SK-N-SH (cell line): ENCODE measurements around the gene PPP6R2.

ENCODE experiments used
- CTCF ChIP-seq: fragments of 200-600 bp; sonication (generic); IDR thresholded peaks from 2 replicates; pipeline ENCODE4 v1.6.1; 2017; ENCODE audit warnings: antibody characterized with exemption, mild to moderate bottlenecking, moderate library complexity
- EZH2phosphoT487 ChIP-seq: fragments of 200-600 bp; sonication (generic); IDR thresholded peaks from 2 replicates; pipeline ENCODE4 v1.6.1; 2017; ENCODE audit warnings: low read depth, mixed run types, mild to moderate bottlenecking, antibody characterized with exemption, moderate library complexity, borderline replicate concordance
- GABPA ChIP-seq: IDR thresholded peaks from 2 replicates; pipeline ENCODE4 v1.4.0; 2012; ENCODE audit warnings: low read depth, mild to moderate bottlenecking
- JUND ChIP-seq: IDR thresholded peaks from 2 replicates; pipeline ENCODE4 v1.4.0; 2012
- MAX ChIP-seq: IDR thresholded peaks from 2 replicates; pipeline ENCODE4 v1.4.0; 2012; ENCODE audit warnings: low read depth
- PBX3 ChIP-seq: IDR thresholded peaks from 2 replicates; pipeline ENCODE4; 2012
- POLR2AphosphoS5 ChIP-seq: IDR thresholded peaks from 2 replicates; pipeline ENCODE4 v1.6.1; 2012; ENCODE audit warnings: low read depth, low read length
- RAD21 ChIP-seq: IDR thresholded peaks from 2 replicates; pipeline ENCODE4 v1.6.1; 2012; ENCODE audit warnings: mild to moderate bottlenecking, low read length
- RCOR1 ChIP-seq: fragments of 150-350 bp; IDR thresholded peaks from 2 replicates; pipeline ENCODE4 v1.6.1; 2017; ENCODE audit warnings: antibody characterized with exemption, low read length
- REST ChIP-seq: IDR thresholded peaks from 2 replicates; pipeline ENCODE4 v1.6.1; 2012; ENCODE audit warnings: mild to moderate bottlenecking, low read depth, low read length, moderate library complexity
- TAF1 ChIP-seq: IDR thresholded peaks from 2 replicates; pipeline ENCODE4 v1.6.1; 2012; ENCODE audit warnings: low read depth, mild to moderate bottlenecking, low read length, moderate library complexity, borderline replicate concordance
- TCF12 ChIP-seq: IDR thresholded peaks from 2 replicates; pipeline ENCODE4 v1.4.0; 2012
- USF2 ChIP-seq: fragments of 150-350 bp; IDR thresholded peaks from 2 replicates; pipeline ENCODE4 v1.6.1; 2017; ENCODE audit warnings: antibody characterized with exemption, low read length, low read depth, borderline replicate concordance
- YY1 ChIP-seq: IDR thresholded peaks from 2 replicates; pipeline ENCODE4 v1.4.0; 2012; ENCODE audit warnings: low read depth, mild to moderate bottlenecking

- TF ChIP-seq REST (no peak), CTCF (no peak), USF2 (no peak), MAX (no peak), TAF1 (no peak), GABPA (no peak), RCOR1 (no peak), RAD21 (no peak), PBX3 (no peak), POLR2AphosphoS5 (no peak), TCF12 (no peak), EZH2phosphoT487 (no peak), YY1 (no peak), JUND (no peak)
These were observed 80.8 kb downstream of the PPP6R2 start for GRCh38 chr22:50423956-50424355.
